ENCODE measurements around the gene C20orf204.

C20orf204 gene

DNA sequence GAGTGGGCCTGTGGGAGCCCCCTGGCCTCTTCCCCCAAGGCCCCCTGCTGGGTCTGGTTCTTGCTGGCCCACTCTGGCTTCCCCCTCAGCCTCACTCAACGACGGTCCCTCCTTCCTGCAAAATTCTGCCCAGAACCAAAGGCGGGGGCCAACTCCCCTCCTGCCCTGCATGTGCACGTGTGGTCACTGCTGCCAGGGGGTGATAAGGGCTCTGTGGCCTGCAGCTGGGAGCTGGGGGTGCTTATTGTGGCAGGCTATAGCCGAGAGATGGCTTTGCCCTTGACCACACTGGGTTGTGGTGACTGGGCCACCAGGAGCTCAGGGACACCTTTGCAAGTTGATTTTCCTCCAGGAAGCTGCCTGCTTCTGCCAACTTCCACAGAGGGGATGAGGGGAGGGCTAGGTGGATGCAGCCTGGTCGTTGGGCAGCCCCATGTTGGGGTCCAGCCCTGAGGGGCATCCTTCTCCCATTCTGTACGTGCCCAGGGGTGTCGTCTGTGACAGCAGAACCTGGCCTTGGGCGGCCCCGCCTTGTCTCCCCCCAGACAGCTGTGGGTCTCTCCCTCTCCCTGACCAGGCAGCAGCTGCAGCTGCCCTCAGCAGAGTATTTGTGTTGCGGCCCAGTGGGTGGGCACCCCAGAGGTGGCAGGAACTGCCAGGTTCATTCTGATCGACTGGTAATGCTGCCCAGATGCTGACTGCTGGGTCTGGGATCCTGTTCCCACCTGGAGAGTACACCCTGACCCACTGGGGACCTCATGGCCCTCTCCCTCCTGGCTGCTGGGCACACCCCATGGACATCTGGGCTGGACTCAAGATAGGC, 32.6 kb downstream of the C20orf204 start:
- DNase-seq (ENCODE audit: low spot score), result no peak
- WGBS, 2 donors (ENCODE audit: extremely low coverage in 2 of 2, insufficient read length in 2 of 2, insufficient replicate concordance in 1 of 2), result no CpG with 5 or more reads among the region's 12 CpGs

DNA sequence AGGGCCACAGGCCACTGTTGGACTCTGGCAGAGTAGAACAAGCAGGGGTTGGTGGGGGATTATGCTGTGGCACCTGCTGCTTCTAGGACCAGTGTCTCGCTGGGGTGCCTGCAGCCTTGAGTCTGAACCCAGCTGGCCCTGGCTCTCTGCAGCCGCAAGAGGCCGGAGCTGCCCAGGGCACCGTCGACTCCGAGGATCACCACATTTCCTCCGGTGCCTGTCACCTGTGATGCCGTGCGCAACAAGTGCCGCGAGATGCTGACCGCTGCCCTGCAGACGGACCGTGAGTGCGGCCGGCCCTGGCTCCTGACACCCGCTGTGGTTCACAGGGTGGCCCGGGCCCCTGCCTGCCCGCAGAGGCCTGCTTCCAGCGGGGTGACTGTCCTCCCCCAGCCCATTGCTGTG, 33.2 kb downstream of the C20orf204 start:
- no peak overlapping the region for H4K91ac ChIP-seq (ENCODE audit: low read depth, low read length, poor library complexity)
- peaks cover 4% of the 10 kb centered on the region for H3K79me1 ChIP-seq (ENCODE audit: low read depth, low read length)
- H3K4ac ChIP-seq (ENCODE audit: low read length), result no peak overlapping the region
- H2AFZ ChIP-seq (ENCODE audit: low read length), result no peak overlapping the region
- no peak overlapping the region for H3K14ac ChIP-seq (ENCODE audit: low read length)
- no peaks in the 10 kb centered on the region for H3K9me3 ChIP-seq (replicated peaks in 1 of 2; ENCODE audit: control insufficient read depth in 2 of 2, insufficient read depth in 1 of 2, low read depth in 1 of 2, low read length in 2 of 2)
- H3K18ac ChIP-seq (ENCODE audit: low read length), result peak overlapping the region; percentile 71
- peak overlapping the region; percentile 65 for H3K23ac ChIP-seq (ENCODE audit: low read depth, low read length, poor library complexity)
- peak overlapping the region; percentile 58 for H2BK15ac ChIP-seq (ENCODE audit: low read length)
- H2AK5ac ChIP-seq (ENCODE audit: low read depth, low read length), result peak overlapping the region; percentile 32
- no peak overlapping the region for H2BK12ac ChIP-seq (ENCODE audit: low read length)
- peaks cover 7 to 12% of the 10 kb centered on the region in 2 donors for H3K4me1 ChIP-seq (ENCODE audit: control insufficient read depth in 2 of 2, insufficient read depth in 1 of 2, low read depth in 1 of 2, low read length in 2 of 2)
- no peak for DNase-seq (ENCODE audit: low spot score)
- no CpG with 5 or more reads among the region's 20 CpGs for WGBS, 2 donors (ENCODE audit: extremely low coverage in 2 of 2, insufficient read length in 2 of 2, insufficient replicate concordance in 1 of 2)
- no peak overlapping the region for H3K4me2 ChIP-seq (ENCODE audit: insufficient read depth, low read length, poor library complexity, severe bottlenecking)
- H4K8ac ChIP-seq (ENCODE audit: low read depth, low read length), result no peak overlapping the region
- no peak overlapping the region for H3K9ac ChIP-seq (ENCODE audit: low read depth, low read length, poor library complexity)
- peak overlapping the region; percentile 72 for H2BK120ac ChIP-seq (ENCODE audit: low read depth, low read length)
- H3K4me3 ChIP-seq (ENCODE audit: low read length in 2 of 2), result no peak overlapping the region
- H3K27ac ChIP-seq (replicated peaks; ENCODE audit: low read length), result no peak overlapping the region
- H3K36me3 ChIP-seq (replicated peaks in 1 of 2; ENCODE audit: control insufficient read depth in 2 of 2, insufficient read depth in 2 of 2, low read length in 2 of 2), result peaks cover 14 to 20% of the 10 kb centered on the region in 2 donors
- peak overlapping the region; percentile 87 for H2BK5ac ChIP-seq (ENCODE audit: low read length)
- H3K27me3 ChIP-seq (ENCODE audit: control insufficient read depth in 3 of 3, insufficient read depth in 3 of 3, low read depth in 1 of 3, low read length in 3 of 3), result no peaks in the 10 kb centered on the region

More for the DNA sequence above, 32.6 kb downstream of the C20orf204 start:
- no peak overlapping the region for H3K9ac ChIP-seq (ENCODE audit: low read depth, low read length, poor library complexity)
- H3K4me2 ChIP-seq (ENCODE audit: insufficient read depth, low read length, poor library complexity, severe bottlenecking), result no peak overlapping the region
- no peak overlapping the region for H2AK5ac ChIP-seq (ENCODE audit: low read depth, low read length)
- H3K23ac ChIP-seq (ENCODE audit: low read depth, low read length, poor library complexity), result peak overlapping the region; percentile 65
- H3K4me3 ChIP-seq (ENCODE audit: low read length in 2 of 2), result no peak overlapping the region
- no peak overlapping the region for H3K4ac ChIP-seq (ENCODE audit: low read length)
- H2BK15ac ChIP-seq (ENCODE audit: low read length), result peak overlapping the region; percentile 58
- peak overlapping the region; percentile 72 for H2BK120ac ChIP-seq (ENCODE audit: low read depth, low read length)
- peak overlapping the region; percentile 3 for H3K14ac ChIP-seq (ENCODE audit: low read length)
- no peak overlapping the region for H2BK12ac ChIP-seq (ENCODE audit: low read length)
- H3K27ac ChIP-seq (replicated peaks; ENCODE audit: low read length), result no peak overlapping the region
- H3K9me3 ChIP-seq (replicated peaks in 1 of 2; ENCODE audit: control insufficient read depth in 2 of 2, insufficient read depth in 1 of 2, low read depth in 1 of 2, low read length in 2 of 2), result no peaks in the 10 kb centered on the region
- peaks cover 8% of the 10 kb centered on the region for H3K79me1 ChIP-seq (ENCODE audit: low read depth, low read length)
- H3K27me3 ChIP-seq (ENCODE audit: control insufficient read depth in 3 of 3, insufficient read depth in 3 of 3, low read depth in 1 of 3, low read length in 3 of 3), result no peaks in the 10 kb centered on the region
- no peak overlapping the region for H4K8ac ChIP-seq (ENCODE audit: low read depth, low read length)
- H4K91ac ChIP-seq (ENCODE audit: low read depth, low read length, poor library complexity), result no peak overlapping the region
- no peak overlapping the region for H2AFZ ChIP-seq (ENCODE audit: low read length)
- no peak overlapping the region for H3K18ac ChIP-seq (ENCODE audit: low read length)
- peak overlapping the region; percentile 87 for H2BK5ac ChIP-seq (ENCODE audit: low read length)
- H3K36me3 ChIP-seq (replicated peaks in 1 of 2; ENCODE audit: control insufficient read depth in 2 of 2, insufficient read depth in 2 of 2, low read length in 2 of 2), result peaks cover 14 to 20% of the 10 kb centered on the region in 2 donors
- H3K4me1 ChIP-seq (ENCODE audit: control insufficient read depth in 2 of 2, insufficient read depth in 1 of 2, low read depth in 1 of 2, low read length in 2 of 2), result peaks cover 11 to 17% of the 10 kb centered on the region in 2 donors

- no CpG with 5 or more reads among the region's 14 CpGs for WGBS, 2 donors (ENCODE audit: extremely low coverage in 2 of 2, insufficient read length in 2 of 2, insufficient replicate concordance in 1 of 2)
- H3K4me1 ChIP-seq (ENCODE audit: control insufficient read depth in 2 of 2, insufficient read depth in 1 of 2, low read depth in 1 of 2, low read length in 2 of 2), result peaks cover 4 to 6% of the 10 kb centered on the region in 2 donors
- H3K9me3 ChIP-seq (replicated peaks in 1 of 2; ENCODE audit: control insufficient read depth in 2 of 2, insufficient read depth in 1 of 2, low read depth in 1 of 2, low read length in 2 of 2), result no peaks in the 10 kb centered on the region
Measured at GRCh38 chr20:64069614-64070243, 33.7 kb downstream of the C20orf204 start.

More at GRCh38 chr20:64069614-64070243, 33.7 kb downstream of the C20orf204 start:
- peak overlapping the region; percentile 67 for H3K23ac ChIP-seq (ENCODE audit: low read depth, low read length, poor library complexity)
- no peak overlapping the region for H3K9ac ChIP-seq (ENCODE audit: low read depth, low read length, poor library complexity)
- peak overlapping the region; percentile 71 for H3K18ac ChIP-seq (ENCODE audit: low read length)
- no peak overlapping the region for H3K4me3 ChIP-seq (ENCODE audit: low read length in 2 of 2)
- H2BK15ac ChIP-seq (ENCODE audit: low read length), result no peak overlapping the region
- no peak overlapping the region for H3K4me2 ChIP-seq (ENCODE audit: insufficient read depth, low read length, poor library complexity, severe bottlenecking)
- no peak overlapping the region for H4K91ac ChIP-seq (ENCODE audit: low read depth, low read length, poor library complexity)
- no peak overlapping the region for H3K4ac ChIP-seq (ENCODE audit: low read length)
- peak overlapping the region; percentile 87 for H2BK5ac ChIP-seq (ENCODE audit: low read length)
- DNase-seq (ENCODE audit: low spot score), result peak; percentile 67
- H3K79me1 ChIP-seq (ENCODE audit: low read depth, low read length), result peaks cover 2% of the 10 kb centered on the region
- H2AK5ac ChIP-seq (ENCODE audit: low read depth, low read length), result peak overlapping the region; percentile 32
- H2BK120ac ChIP-seq (ENCODE audit: low read depth, low read length), result peak overlapping the region; percentile 72
- H3K14ac ChIP-seq (ENCODE audit: low read length), result no peak overlapping the region
- H3K27ac ChIP-seq (replicated peaks; ENCODE audit: low read length), result no peak overlapping the region
- no peak overlapping the region for H2BK12ac ChIP-seq (ENCODE audit: low read length)
- peaks cover 14 to 20% of the 10 kb centered on the region in 2 donors for H3K36me3 ChIP-seq (replicated peaks in 1 of 2; ENCODE audit: control insufficient read depth in 2 of 2, insufficient read depth in 2 of 2, low read length in 2 of 2)
- no peaks in the 10 kb centered on the region for H3K27me3 ChIP-seq (ENCODE audit: control insufficient read depth in 3 of 3, insufficient read depth in 3 of 3, low read depth in 1 of 3, low read length in 3 of 3)
- H2AFZ ChIP-seq (ENCODE audit: low read length), result no peak overlapping the region
- no peak overlapping the region for H4K8ac ChIP-seq (ENCODE audit: low read depth, low read length)
